ENCODE data around the gene PES1.
"Not testable (repeated sequence)": the region's sequence is repeated elsewhere in the genome, so short reads cannot be mapped to it uniquely, and the experiment has no call there.

Gene PES1

DNA sequence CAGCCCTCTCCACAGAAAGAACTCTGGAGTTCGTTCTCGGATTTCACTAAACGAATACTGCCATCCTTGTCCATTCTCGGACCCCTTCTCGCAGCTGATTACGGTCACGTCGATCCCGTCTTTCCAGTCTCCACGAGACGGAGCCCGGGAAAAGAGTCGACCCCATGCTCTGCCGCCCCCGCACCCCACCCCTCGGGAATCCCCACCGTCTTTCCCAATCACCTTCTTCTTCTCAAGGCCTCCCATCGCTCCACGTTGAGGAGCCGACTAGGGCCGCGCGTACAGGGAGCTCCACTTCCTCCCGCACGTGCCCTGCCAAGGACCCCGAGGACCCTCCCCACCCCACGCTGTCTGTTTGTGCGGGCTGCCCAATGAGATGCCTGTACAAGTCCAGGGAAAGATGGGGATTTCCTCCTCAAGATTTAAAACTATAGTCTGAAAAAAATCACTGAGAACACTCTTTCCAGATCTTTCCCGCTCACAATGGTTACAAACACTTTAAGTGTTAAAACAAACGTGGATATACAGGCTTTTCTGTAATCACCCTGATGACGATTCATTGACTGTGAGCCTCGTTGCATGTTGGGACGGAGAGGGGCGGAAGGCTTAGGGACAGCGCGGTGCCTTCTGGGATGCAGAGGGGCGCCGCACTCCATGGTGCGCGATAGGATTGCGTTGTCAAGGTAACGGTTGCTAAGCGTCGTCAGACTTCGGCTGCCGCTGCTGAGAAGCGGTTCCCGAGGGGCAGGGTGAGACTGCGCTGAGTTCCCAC is at the start of gene PES1:
PES1 (minus strand) TSS at position 323 of the 772 bp plus-strand sequence; CDS start at position 246, 77 bp downstream.
- DNase-seq: peak; percentile 99

DNA sequence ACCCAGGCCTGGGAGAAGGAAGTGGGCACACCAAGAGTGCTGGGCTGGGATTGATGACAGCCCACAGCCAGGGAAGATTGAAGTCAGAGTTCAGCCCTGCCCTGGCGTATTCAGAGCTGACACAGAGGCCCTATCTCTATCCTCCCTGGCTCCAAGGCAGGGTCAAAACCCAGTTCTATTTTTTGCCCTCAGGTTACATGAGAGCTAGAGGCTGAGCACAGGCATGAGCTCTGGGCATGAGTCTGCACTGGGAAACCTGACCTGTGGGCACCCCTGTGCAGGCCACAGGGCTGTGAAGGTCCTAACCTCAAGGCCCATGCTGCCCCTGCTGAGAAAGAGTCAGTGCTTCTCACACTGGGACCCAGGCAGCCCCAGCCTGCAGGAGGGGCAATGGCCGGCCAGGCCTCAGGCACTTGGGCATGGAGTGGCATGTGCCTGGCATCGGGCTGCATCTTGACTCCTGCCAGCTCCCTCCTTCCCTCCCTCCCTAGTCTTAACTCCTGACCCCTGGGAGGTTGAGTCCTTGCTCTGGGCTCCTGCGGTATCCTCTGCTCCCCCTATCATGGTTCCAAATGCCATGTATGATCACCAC is 49.2 kb upstream of the PES1 start:
- DNase-seq: no peak

DNA sequence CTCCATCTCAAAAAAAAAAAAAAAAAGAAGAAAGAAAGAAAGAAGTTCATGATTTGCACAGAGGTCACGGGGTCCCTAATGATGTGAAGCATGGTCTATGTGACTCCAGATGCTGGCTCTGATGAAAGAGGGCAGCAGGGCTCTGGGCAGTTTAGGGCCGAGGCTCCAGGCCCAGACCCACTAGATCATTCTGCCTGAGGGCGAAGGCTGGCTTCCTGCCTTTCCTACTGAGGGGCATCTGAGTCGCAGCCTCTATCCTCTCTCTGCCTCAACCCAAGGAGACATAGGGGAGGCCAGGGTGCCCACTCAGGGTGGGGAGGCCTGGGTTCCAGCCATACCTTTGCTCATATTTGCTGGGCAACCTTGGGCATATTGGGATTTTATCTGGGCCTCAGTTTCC is 48.7 kb upstream of the PES1 start:
- no peak for DNase-seq

DNA sequence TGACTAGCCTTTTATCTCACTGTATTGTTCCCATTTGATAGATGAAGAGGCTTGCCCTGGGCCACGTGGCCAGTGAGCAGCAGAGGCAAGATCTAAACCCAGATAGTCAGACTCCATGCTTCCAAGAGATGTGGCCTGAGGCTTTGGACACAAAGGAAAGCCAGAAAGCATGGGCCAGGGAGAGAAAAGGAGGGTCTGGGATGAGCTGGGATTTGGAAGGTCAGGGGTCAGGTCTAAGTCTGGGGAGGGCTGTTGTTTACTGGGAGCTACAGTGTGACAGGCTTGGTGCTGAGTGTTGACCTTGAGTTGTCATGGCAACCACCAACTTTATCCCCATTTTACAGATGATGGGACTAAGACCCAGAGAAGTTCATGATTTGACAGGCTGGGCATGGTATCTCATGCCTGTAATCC is 46.0 kb upstream of the PES1 start:
- no peak for DNase-seq

DNA sequence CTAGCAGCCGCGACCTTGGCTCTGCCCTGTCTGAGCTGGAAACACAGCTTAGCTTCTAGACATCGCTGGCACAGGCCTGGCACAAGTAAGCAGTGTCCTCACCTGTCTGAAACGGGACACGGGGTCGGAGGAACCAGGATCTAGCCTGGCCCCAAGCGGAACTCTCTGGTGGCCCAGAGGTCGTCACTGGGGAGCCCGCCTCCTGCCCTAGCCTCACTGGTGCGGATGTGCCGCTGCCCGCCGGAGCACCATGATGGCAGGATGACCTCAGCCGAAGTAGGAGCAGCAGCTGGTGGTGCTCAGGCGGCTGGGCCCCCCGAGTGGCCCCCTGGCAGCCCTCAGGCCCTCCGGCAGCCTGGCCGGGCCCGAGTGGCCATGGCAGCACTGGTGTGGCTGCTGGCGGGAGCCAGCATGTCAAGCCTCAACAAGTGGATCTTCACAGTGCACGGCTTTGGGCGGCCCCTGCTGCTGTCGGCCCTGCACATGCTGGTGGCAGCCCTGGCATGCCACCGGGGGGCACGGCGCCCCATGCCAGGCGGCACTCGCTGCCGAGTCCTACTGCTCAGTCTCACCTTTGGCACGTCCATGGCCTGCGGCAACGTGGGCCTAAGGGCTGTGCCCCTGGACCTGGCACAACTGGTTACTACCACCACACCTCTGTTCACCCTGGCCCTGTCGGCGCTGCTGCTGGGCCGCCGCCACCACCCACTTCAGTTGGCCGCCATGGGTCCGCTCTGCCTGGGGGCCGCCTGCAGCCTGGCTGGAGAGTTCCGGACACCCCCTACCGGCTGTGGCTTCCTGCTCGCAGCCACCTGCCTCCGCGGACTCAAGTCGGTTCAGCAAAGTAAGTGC is 44.7 kb upstream of the PES1 start:
- no peak for DNase-seq

DNA sequence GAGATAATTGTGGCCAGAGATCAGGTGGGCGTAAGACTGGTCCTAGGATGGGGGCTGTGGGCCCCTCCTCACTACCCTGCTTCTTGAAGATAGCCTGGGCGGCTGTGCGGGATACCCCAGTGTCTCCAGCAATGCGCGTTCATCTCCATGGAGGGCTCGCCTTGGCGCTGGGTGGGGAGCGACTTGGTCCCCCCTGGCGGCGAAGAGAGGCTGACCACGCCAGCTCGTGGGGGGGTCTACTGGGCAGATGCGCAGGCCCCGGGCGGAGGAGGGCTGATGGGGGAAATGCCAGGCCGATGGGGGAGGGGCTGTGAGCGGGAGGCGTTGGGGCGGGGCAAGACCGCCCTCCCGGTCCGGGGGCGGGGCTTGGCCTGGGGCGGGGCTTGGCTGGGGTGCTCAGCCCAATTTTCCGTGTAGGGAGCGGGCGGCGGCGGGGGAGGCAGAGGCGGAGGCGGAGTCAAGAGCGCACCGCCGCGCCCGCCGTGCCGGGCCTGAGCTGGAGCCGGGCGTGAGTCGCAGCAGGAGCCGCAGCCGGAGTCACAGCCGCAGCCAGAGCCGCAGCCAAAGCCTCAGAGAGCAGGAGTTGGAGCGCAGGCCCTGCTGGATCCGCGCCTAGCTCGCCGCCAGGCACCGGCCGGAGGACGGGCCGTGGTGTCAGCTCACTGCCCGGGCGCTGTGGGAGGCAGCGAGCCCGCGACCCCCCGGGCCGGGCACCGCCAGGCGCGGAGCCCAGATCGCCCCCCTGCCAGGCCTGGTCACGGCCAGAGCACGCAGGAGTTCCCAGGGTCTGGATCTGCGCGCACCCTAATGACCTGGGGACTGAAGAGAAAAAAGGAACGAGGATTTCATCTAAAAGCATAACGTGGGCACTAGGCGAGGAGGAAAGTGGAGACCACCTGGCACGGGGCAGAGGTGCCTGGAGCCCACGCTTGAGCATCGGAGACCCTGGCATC is 43.8 kb upstream of the PES1 start, which contains the start of gene SLC35E4:
SLC35E4 (plus strand) TSS at position 509 of the 953 bp plus-strand sequence. CDS start 670 bp downstream, outside the sequence.
- peak; percentile 79 for DNase-seq

DNA sequence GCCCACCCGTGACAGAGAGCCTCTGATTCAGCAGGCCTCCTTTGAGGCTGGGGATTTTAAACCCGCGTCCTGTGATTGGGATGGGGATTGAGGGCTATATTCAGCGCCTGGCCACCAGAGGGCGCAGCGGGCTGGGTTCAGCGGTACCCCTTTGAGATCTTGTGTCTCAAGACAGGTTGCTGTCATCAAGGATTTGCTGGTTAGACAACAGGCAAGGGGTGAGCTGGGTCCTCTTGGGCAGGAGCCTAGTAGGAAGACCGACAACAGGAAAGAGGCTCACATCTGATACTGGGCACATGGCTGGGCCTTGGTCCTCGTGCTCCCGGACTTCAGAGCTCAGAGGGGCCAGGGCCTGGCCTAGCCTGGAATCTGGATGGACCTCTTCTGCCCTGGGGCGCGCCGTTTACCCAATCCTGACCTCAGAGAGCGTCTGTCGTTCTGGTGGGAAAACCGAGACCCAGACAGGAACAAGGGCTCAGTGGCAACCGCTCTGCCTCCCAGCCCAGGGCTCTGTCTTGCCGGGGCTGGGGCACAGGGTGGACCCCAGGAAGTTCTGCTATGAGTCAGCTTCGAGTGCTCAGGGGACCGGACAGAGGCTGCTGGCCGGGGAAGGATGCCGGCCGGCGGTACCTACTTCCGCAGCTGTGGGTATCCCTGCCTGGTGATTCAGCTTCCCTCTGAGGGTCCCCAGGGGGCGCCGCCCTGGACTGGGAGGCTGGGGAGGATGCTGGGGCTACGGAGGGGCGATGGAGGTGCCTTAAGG is 42.9 kb upstream of the PES1 start:
- DNase-seq: peak; percentile 73

DNA sequence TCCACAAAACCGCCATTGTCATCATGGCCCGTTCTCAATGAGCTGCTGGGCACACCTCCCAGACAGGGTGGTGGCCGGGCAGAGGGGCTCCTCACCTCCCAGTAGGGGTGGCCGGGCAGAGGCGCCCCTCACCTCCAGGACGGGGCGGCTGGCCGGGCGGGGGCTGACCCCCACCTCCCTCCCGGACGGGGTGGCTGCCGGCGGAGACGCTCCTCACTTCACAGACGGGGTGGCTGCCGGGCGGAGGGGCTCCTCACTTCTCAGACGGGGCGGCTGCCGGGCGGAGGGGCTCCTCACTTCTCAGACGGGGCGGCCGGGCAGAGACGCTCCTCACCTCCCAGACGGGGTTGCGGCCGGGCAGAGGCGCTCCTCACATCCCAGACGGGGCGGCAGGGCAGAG is 39.8 kb upstream of the PES1 start:
- not testable (repeated sequence) for DNase-seq

DNA sequence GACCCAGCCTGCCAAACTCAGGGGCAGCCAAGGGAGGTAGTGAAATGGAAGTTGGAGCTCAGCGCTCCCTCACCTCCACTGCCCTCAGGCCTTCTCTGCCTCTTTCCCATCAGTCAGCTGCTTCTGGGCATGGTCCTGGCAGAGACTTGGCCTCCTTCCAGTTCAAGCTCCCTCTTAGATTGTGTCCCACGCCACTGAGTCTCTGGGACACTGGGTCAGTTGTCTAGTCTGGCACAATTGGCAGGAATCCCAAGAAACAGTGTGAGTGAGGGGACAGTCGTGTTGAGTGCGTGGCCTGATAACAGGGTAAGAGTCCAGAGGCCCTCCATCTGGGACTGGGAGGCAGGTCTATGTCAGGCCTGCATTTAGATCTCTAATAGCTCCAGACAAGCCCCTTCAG is 36.8 kb upstream of the PES1 start:
- peak; percentile 10 for DNase-seq

DNA sequence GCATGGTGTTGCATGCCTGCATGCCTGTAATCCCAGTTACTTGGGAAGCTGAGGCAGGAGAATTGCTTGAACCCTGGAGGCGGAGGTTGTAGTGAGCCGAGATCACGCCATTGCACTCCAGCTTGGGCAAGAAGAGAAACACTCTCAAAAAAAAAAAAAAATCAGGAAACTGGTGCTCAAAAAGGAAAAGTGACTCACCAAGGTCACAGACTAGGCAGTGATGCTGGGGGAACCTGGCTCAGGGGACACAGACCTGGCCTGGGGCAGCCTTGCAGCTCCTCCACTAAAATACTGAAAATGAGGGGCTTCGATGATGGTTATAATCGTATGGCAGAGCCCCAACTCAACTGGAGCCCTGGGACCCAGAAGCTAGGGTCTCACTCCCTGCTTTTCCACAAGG is 35.8 kb upstream of the PES1 start:
- DNase-seq: no peak

DNA sequence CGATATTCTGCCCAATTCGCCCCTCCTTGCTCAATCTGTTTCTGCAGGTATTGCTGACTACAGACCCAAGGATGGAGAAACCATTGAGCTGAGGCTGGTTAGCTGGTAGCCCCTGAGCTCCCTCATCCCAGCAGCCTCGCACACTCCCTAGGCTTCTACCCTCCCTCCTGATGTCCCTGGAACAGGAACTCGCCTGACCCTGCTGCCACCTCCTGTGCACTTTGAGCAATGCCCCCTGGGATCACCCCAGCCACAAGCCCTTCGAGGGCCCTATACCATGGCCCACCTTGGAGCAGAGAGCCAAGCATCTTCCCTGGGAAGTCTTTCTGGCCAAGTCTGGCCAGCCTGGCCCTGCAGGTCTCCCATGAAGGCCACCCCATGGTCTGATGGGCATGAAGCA is 34.7 kb upstream of the PES1 start:
- no peak for DNase-seq

DNA sequence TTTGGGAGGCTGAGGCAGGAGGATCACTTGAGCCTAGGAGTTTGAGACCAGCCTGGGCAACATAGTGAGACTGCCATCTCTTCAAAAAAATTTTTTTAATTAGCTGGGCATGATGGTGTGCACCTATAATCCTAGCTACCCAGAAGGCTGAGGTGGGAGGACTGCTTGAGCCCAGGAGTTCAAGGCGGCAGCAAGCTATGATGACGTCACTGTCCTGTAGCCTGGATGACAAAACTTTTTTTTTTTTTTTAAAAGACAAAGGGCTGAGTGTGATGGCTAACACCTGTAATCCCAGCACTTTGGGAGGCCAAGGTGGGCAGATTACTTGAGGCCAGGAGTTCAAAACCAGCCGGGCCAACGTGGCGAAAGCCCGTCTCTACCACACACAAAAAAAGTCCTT is 28.2 kb upstream of the PES1 start:
- not testable (repeated sequence) for DNase-seq

DNA sequence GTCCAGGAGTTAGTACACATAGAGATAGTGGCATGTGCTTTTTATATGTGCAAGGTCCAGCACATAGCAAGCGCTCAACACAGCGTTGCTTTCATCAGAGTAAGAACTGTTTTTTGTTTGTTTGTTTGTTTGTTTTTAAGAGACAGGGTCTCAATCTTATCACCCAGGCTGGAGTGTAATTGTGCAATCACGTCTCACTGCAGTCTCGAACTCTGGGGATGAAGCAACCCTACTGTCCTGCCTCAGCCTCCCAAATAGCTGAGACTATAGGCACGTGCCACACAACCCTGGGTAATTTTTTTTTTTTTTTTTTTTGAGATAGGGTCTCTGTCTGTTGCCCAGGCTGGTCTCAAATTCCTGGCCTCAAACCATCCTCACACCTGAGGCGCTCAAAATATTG is 26.1 kb upstream of the PES1 start:
- no peak for DNase-seq

DNA sequence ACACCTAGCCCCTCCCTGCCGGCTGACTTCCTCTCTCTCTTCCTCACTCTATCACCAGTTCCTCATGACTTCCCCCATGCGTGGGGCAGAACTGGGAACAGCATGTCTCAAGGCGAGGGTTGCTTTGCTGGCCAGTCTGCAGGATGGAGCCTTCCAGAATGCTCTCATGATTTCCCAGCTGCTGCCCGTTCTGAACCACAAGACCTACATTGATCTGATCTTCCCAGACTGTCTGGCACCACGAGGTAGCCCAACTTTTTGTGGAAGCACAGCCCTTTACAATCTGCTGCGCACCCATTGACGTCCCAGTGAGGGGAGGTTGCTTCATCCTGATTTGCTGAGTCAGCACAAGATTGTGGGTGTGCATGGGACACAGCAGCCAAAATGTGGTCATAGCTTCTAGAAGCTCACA is 23.8 kb upstream of the PES1 start:
- no peak for DNase-seq

DNA sequence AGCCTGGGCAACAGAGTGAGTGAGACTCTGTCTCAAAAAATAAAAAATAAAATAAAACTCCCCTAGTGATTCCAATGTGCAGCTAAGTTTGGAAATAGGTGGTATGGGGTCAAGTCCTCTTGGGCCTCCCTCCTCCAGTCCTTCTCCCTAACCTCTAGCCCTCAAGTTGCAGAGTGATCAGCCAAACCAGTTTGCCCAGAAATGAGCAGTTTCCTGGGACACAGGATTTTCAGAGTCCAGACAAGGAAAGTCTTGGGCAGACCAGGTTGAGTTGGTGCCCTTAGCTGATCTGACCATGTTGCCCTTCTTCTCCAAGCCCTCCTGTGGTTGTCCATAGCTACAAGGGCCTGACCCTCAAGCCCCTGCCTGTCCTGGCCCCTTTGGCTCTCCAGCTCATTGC is 23.2 kb upstream of the PES1 start:
- no peak for DNase-seq

DNA sequence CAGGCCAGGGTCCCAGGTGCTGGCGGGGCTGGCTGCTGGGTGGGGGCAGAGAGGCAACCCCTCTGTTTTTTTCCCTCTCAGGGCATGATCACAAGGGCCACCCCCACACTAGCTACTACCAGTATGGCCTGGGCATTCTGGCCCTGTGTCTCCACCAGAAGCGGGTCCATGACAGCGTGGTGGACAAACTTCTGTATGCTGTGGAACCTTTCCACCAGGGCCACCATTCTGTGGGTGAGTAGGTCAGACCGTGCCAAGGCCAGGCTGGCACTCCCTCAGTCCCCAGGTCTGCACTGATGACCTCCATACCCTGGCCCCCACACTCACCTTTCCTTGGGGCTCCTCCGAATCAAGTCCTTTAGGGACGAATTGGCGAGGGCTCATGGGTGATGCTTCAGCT is 22.6 kb upstream of the PES1 start:
- DNase-seq: no peak

DNA sequence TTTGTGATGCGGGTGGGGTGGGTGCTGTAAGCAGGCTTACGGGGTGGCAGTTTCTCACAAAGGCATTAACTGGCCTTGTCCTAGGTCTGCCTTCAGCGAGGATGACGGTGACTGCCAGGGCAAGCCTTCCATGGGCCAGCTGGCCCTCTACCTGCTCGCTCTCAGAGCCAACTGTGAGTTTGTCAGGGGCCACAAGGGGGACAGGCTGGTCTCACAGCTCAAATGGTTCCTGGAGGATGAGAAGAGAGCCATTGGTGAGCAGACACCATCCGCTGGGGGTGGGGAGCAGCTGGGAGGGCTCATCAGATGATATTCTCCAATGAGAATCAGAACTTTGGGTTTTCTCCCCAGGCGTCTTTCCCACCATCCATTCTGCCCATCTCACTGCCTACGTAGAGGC is 21.1 kb upstream of the PES1 start:
- DNase-seq: no peak

DNA sequence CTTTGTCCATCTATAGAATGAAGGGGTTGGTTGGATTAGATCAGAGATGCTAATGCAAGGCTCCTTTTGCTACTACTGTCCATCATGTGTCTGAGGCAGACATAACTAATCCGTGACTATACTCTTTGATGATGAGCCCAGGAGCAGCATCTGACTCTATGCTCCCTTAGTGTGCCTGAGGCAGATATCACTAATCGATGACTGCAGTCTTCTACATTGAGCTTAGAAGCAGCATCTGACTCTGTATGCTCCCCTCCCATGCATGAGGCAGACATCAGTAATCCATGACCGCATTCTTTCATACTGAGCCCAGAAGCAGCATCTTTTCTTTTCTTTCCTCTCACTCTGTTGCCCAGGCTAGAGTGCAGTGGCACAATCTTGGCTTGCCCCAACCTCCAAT is 19.5 kb upstream of the PES1 start:
- DNase-seq: no peak

DNA sequence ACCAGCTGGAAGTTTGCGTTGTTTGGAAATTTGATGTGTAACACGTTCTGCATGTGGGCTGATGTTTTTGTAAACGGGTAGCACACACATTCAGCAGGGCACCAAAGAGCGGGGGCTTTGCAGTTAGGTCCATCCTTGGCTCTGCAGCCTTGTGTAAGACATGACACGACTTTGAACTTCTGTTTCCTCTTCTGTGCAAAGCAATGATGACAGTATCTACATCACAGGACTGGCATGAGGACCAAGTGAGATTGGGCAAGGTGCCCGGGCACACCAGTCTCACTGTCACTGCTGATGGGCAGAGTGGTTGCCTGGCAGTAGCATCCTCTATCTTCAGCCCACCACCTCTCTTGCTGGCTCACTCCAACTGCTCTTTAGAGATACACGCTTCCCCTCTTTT is 18.6 kb upstream of the PES1 start:
- DNase-seq: no peak

DNA sequence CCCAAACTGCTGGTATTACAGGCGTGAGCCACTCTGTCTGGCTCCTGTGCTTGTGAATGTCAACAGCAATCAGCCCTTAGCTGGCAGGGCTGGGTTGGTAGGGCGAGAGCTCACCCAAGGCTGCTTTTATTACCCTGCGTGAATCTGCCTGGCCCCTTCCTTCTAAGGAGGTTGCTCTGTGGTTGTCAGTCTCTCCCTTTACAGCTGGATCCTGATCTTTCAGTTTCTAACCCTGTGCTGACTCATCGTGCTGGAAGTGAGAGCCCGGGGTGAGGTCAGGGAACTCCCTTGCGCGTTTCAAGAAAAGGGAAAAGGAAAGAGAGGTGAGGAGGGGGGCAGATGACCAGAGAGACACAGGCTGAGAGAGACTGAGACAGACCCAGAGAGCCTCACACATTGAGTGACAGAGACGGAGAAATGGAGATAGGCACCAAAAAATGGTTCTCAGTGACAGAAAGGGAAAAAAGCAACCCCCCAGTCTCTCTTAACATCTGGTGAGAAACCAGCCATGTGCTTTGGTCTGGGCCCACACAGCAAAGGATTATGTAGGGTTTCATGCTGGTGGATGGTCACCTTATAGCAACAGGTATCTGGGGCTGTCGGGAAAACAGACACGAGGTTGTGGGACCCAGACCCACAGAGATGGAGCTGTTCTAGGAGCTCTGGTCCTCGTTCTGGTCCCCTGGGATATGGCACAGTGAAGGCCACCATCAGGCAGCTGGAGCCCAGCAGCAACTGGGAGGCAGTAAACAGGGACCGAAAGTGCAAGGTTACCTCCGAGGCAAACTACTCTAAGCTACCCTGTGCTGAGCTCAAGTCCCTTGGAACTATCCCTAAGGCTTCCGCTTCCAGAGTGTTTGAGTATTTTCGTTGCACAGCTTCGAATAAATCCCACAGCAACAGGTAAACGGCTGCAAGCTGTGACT is 17.8 kb upstream of the PES1 start:
- no peak for DNase-seq

DNA sequence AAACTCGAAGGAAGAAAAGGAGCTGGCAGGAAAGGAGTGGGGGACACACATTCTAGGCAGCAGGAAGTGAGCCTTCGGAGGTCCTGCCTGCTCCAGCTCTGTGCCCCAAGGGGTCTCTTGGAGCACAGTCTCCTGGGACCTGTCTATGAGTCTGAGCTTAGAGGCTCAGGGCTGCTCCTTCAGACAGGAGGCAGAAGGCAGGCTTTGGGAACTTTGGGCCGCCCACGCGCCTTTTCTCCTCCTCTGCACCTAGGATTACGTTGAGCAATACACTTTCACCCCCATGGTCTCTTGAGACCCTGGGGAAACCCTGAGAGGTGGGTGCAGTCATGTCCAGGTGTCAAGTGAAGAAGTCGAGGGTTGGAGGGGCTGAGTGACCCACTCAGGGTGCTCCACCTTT is 16.2 kb upstream of the PES1 start:
- no peak for DNase-seq

Measured in NCI-H446 treated with DMSO at 0.1 percent for 48 hours (cell line).